Heart left ventricle (tissue), 16 donors: Measurements from ENCODE around the gene MYH16. TPM values are rescaled to one million over a fixed set of nuclear protein-coding genes. Genes with fewer than 3 reads are reported as not detected.
"Not testable (repeated sequence)": the region's sequence is repeated elsewhere in the genome, so short reads cannot be mapped to it uniquely, and the experiment has no call there.

ENCODE experiments used
- ATAC-seq, 4 donors: fragments of 200-7000 bp; cut with Tn5 transposase; one replicate each; pipeline ENCODE4 v1.9.1; 2020 to 2022; ENCODE audit warnings: moderate library complexity in 4 of 4, mild to moderate bottlenecking in 3 of 4, moderate number of reproducible peaks in 1 of 4
- DNase-seq, 5 donors: peaks; one replicate each; pipeline ENCODE4 v3.0.0-alpha.2; 2020
- H3K27ac ChIP-seq, 12 donors: fragments of 200-600 bp; sonication (generic) in 4 of 12; one replicate each; pipeline versions ENCODE4 v1.5.0 to v1.8.0; 2016 to 2022; ENCODE audit warnings: mild to moderate bottlenecking in 2 of 12
- H3K27me3 ChIP-seq, 9 donors: fragments of 200-600 bp; sonication (generic) in 2 of 9; one replicate each; pipeline versions ENCODE4 v1.5.1 to v1.8.0; 2016 to 2022; ENCODE audit warnings: mild to moderate bottlenecking in 3 of 9
- H3K36me3 ChIP-seq, 9 donors: fragments of 200-600 bp; sonication (generic) in 2 of 9; one replicate each; pipeline versions ENCODE4 v1.5.0 to v1.8.0; 2018 to 2022; ENCODE audit warnings: mild to moderate bottlenecking in 2 of 9
- H3K4me1 ChIP-seq, 12 donors: fragments of 200-600 bp; sonication (generic) in 4 of 12; one replicate each; pipeline versions ENCODE4 v1.5.0 to v1.8.0; 2016 to 2022; ENCODE audit warnings: mild to moderate bottlenecking in 3 of 12
- H3K4me3 ChIP-seq, 12 donors: fragments of 200-600 bp; sonication (generic) in 4 of 12; one replicate each; pipeline versions ENCODE4 v1.5.0 to v1.8.0; 2017 to 2022; ENCODE audit warnings: mild to moderate bottlenecking in 9 of 12, moderate library complexity in 4 of 12
- H3K9me3 ChIP-seq, 12 donors: fragments of 200-600 bp; sonication (generic) in 4 of 12; one replicate each; pipeline versions ENCODE4 v1.5.0 to v1.8.0; 2016 to 2022; ENCODE audit warnings: mild to moderate bottlenecking in 1 of 12
- CTCF ChIP-seq, 12 donors: fragments of 200-600 bp; sonication (generic) in 4 of 12; IDR thresholded peaks; one replicate each; pipeline versions ENCODE4 v1.5.0 to v1.8.0; 2018 to 2022; ENCODE audit warnings: antibody characterized with exemption in 12 of 12, mild to moderate bottlenecking in 5 of 12
- POLR2A ChIP-seq, 2 donors: fragments of 450-650 bp; IDR thresholded peaks; one replicate each; pipeline ENCODE4 v1.6.1; 2017; ENCODE audit warnings: antibody characterized with exemption in 2 of 2, mild to moderate bottlenecking in 2 of 2, moderate library complexity in 2 of 2
- WGBS, 4 donors: extraction: QIAGEN DNeasy Blood & Tissue Kit in 2 of 4; methylation state at CpG; one replicate each; pipeline versions ENCODE4 v1.1.5 to v1.1.7; 2013 to 2018; 5-methylcytosine and 5-hydroxymethylcytosine counted together
- intact Hi-C, 10 donors: fragments of 100-400 bp; cut with DNase I; formaldehyde crosslinking; loops; one replicate each; pipeline versions ENCODE4 v1.11.1 to v1.14.2; 2022
- polyA plus RNA-seq, 2 donors: library from polyadenylated mRNA; stranded (reverse); fragments of 200-250 nt; gene quantifications; one replicate each; pipeline ENCODE4 v1.2.3, GENCODE V29; 2013
- total RNA-seq, 9 donors: library from RNA; depleted of rRNA in 2 of 9; stranded (reverse); fragments of >200 nt in 2 of 9; fragmentation: NEBNext Ultra II Directional in 3 of 9; extraction: Animal tissue kit (Norgen Biotek cat#: 25700) in 3 of 9; gene quantifications; one replicate each; pipeline versions ENCODE4 v1.1.0 to v1.2.4, GENCODE V29; 2016 to 2023
- donor health status: ischemic (EF 13 %, LVEDD 7.1; RV severe dilation, severe dysfunction).
- donor health status: healthy with polysubstance abuse.
- donor health status: DM: no; HTN: yes; CAD: no.
- donor health status: DM: no; HTN: no; CAD: no.
- donor health status: ischemic (EF 25% LVEDD 6.9; RV normal size, moderate dysfunction).
- donor health status: ischemic (EF 25% LVEDD 5.7; RV mildly dilated, moderate dysfunction).
- donor health status: healthy.
- donor health status: DM: yes; HTN: yes; CAD: no.
- donor health status: ischemic (EF 35%, LVEDD 5.7; RV mildly dilated, moderate dysfunction).
- donor health status: nonischemic (EF 11% LVEDD 7.7; RV severe dilation, severe dysfunction).
- donor health status: DM: yes; HTN: yes; CAD: no.
- donor health status: PGD.
- donor health status: ischemic (EF 29% LVEDD 5.4; RV normal size, mild dysfunction).
- donor health status: nonischemic (EF 23%, LVEDD 6.1; RV moderate dilation, normal function).

MYH16 gene
- total and polyA plus RNA-seq, 11 donors = not detected

- no peak for DNase-seq
- WGBS, 4 donors = 71 to 78% (median 76%) methylated on average over 9 of the region's 9 CpGs
- H3K4me3 ChIP-seq = no peak overlapping the region
- intact Hi-C loops = loop anchor here in 2 of 10 donors (10.0 kb wide), 2 partner anchors 64 to 596 kb away; no protein-coding TSS in a partner anchor
- H3K9me3 ChIP-seq = no peaks in the 10 kb centered on the region
- H3K27ac ChIP-seq = no peak overlapping the region
- no peak for ATAC-seq
- H3K4me1 ChIP-seq = no peaks in the 10 kb centered on the region
- TF ChIP-seq CTCF (IDR thresholded peaks at IDR 0.05) (no peak), POLR2A (IDR thresholded peaks at IDR 0.05) (no peak)
- no peaks in the 10 kb centered on the region for H3K36me3 ChIP-seq
- no peaks in the 10 kb centered on the region for H3K27me3 ChIP-seq
Observed at GRCh38 chr7:99289185-99289584, 16.5 kb downstream of the MYH16 start.

- H3K36me3 ChIP-seq, ATAC-seq, DNase-seq, H3K4me3 ChIP-seq, H3K9me3 ChIP-seq, H3K27ac ChIP-seq, intact Hi-C loops, H3K4me1 ChIP-seq, H3K27me3 ChIP-seq: not testable (repeated sequence)
- 91 to 98% (median 96%) methylated on average over 3 of the region's 3 CpGs for WGBS, 4 donors
Observed at GRCh38 chr7:99290148-99290547, 17.5 kb downstream of the MYH16 start.

GRCh38 chr7:99290980-99291607 is 18.5 kb downstream of the MYH16 start:
- Histone ChIP-seq H3K36me3 (no peaks in the 10 kb centered on the region), H3K9me3 (no peaks in the 10 kb centered on the region), H3K27me3 (no peaks in the 10 kb centered on the region), H3K4me3 (no peak overlapping the region), H3K4me1 (no peaks in the 10 kb centered on the region), H3K27ac (no peak overlapping the region)
- TF ChIP-seq POLR2A (IDR thresholded peaks at IDR 0.05) (no peak), CTCF (IDR thresholded peaks at IDR 0.05) (no peak)
- DNase-seq = no peak
- WGBS, 4 donors = 72 to 83% (median 80%) methylated on average over 10 of the region's 10 CpGs
- intact Hi-C loops = no loop called here
- no peak for ATAC-seq

GRCh38 chr7:99292127-99292526 is 19.5 kb downstream of the MYH16 start:
- Histone ChIP-seq H3K4me3 (no peak overlapping the region), H3K27ac (no peak overlapping the region), H3K36me3 (no peaks in the 10 kb centered on the region), H3K4me1 (no peaks in the 10 kb centered on the region), H3K27me3 (no peaks in the 10 kb centered on the region), H3K9me3 (no peaks in the 10 kb centered on the region)
- intact Hi-C loops = no loop called here
- TF ChIP-seq CTCF (IDR thresholded peaks at IDR 0.05) (no peak), POLR2A (IDR thresholded peaks at IDR 0.05) (no peak)
- WGBS, 4 donors = 86 to 93% (median 91%) methylated on average over 12 to 14 of the region's 14 CpGs
- no peak for DNase-seq
- ATAC-seq = no peak

- Histone ChIP-seq H3K27ac (no peak overlapping the region), H3K9me3 (no peaks in the 10 kb centered on the region), H3K4me3 (no peak overlapping the region), H3K4me1 (no peaks in the 10 kb centered on the region), H3K27me3 (no peaks in the 10 kb centered on the region), H3K36me3 (no peaks in the 10 kb centered on the region)
- DNase-seq (no peak), ATAC-seq (no peak)
- WGBS, 4 donors = 93 to 100% (median 95%) methylated on average over 1 of the region's 1 CpG
- intact Hi-C loops = no loop called here
- no peak for TF ChIP-seq CTCF (IDR thresholded peaks at IDR 0.05)
- TF ChIP-seq POLR2A (IDR thresholded peaks at IDR 0.05) = no peak
Observed at GRCh38 chr7:99293167-99293566, 20.5 kb downstream of the MYH16 start.
